ENCODE results near the gene OLIG2. TPM values are rescaled to one million over a fixed set of nuclear protein-coding genes. Genes with fewer than 3 reads are reported as not detected.
A peak's percentile ranks its signal among the peaks of the same experiment; 100 is the strongest.

The OLIG2 gene
- total RNA-seq, 4 donors from 2014 or later = not detected

DNA sequence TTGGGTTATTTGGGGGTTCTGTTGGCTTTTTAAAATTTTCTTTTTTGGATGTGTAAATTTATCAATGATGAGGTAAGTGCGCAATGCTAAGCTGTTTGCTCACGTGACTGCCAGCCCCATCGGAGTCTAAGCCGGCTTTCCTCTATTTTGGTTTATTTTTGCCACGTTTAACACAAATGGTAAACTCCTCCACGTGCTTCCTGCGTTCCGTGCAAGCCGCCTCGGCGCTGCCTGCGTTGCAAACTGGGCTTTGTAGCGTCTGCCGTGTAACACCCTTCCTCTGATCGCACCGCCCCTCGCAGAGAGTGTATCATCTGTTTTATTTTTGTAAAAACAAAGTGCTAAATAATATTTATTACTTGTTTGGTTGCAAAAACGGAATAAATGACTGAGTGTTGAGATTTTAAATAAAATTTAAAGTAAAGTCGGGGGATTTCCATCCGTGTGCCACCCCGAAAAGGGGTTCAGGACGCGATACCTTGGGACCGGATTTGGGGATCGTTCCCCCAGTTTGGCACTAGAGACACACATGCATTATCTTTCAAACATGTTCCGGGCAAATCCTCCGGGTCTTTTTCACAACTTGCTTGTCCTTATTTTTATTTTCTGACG is 3.1 kb downstream of the OLIG2 start:
- no peak for DNase-seq
- TF ChIP-seq POLR2A (IDR thresholded peaks at IDR 0.05) = no peak
- TF ChIP-seq, protein P1, sequence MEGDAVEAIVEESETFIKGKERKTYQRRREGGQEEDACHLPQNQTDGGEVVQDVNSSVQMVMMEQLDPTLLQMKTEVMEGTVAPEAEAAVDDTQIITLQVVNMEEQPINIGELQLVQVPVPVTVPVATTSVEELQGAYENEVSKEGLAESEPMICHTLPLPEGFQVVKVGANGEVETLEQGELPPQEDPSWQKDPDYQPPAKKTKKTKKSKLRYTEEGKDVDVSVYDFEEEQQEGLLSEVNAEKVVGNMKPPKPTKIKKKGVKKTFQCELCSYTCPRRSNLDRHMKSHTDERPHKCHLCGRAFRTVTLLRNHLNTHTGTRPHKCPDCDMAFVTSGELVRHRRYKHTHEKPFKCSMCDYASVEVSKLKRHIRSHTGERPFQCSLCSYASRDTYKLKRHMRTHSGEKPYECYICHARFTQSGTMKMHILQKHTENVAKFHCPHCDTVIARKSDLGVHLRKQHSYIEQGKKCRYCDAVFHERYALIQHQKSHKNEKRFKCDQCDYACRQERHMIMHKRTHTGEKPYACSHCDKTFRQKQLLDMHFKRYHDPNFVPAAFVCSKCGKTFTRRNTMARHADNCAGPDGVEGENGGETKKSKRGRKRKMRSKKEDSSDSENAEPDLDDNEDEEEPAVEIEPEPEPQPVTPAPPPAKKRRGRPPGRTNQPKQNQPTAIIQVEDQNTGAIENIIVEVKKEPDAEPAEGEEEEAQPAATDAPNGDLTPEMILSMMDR (IDR thresholded peaks at IDR 0.05) = no peak
- 5 to 6% methylated on average over 28 of the region's 28 CpGs for WGBS, 2 donors
- Histone ChIP-seq H3K27ac (no peak overlapping the region), H3K9me3 (no peaks in the 10 kb centered on the region), H3K36me3 (no peaks in the 10 kb centered on the region), H3K27me3 (peaks cover 35 to 100% (median 57%) of the 10 kb centered on the region in 4 donors), H3K4me1 (peaks cover 20 to 69% (median 29%) of the 10 kb centered on the region in 3 donors), H3K4me3 (peak overlapping the region in 1 of 4 donors; percentile 10)
- intact Hi-C loops (cut with DNase I) = no loop called here

DNA sequence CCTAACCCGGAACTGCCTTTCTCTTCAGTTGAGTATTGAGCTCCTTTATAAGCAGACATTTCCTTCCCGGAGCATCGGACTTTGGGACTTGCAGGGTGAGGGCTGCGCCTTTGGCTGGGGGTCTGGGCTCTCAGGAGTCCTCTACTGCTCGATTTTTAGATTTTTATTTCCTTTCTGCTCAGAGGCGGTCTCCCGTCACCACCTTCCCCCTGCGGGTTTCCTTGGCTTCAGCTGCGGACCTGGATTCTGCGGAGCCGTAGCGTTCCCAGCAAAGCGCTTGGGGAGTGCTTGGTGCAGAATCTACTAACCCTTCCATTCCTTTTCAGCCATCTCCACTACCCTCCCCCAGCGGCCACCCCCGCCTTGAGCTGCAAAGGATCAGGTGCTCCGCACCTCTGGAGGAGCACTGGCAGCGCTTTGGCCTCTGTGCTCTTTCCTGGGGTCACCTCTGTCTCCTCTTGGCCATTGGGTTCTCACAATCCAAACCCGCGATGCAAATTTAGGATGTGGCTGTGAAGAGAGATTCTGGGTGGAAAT is 3.7 kb downstream of the OLIG2 start:
- Histone ChIP-seq H3K36me3 (no peaks in the 10 kb centered on the region), H3K27ac (no peak overlapping the region), H3K4me1 (peaks cover 20 to 64% (median 29%) of the 10 kb centered on the region in 3 donors), H3K9me3 (no peaks in the 10 kb centered on the region), H3K27me3 (peaks cover 30 to 100% (median 52%) of the 10 kb centered on the region in 4 donors), H3K4me3 (peak overlapping the region in 1 of 4 donors; percentile 10)
- 18 to 22% methylated on average over 16 to 19 of the region's 19 CpGs for WGBS, 2 donors
- TF ChIP-seq, protein P1 (IDR thresholded peaks at IDR 0.05) = no peak
- no peak for TF ChIP-seq POLR2A (IDR thresholded peaks at IDR 0.05)
- no peak for DNase-seq
- intact Hi-C loops (cut with DNase I) = no loop called here

DNA sequence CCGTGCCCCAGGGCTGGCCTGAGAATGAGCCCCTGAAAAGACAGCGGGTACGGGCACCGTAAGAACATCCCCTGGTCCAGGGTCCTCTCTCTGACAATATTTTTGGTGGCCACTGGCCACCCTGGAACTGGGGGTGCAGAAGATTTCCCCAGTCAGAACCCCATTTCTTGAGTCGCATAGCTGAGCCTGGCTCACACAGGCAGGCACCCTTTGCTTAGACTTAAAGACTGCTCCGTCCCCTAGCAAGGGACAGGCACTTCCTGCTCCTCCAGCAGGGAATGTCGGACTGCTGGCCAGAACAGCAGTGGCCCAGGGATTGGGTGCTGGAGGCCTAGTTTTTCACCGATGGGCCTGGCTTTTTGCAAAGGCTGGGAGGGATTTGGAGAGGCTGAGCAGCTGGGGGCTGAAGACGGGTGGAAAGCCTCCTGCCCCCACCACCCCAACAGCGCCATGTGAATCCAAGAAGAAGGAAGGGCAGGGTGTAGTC is 4.3 kb downstream of the OLIG2 start:
- intact Hi-C loops (cut with DNase I) = no loop called here
- Histone ChIP-seq H3K4me1 (peaks cover 20 to 58% (median 29%) of the 10 kb centered on the region in 3 donors), H3K36me3 (no peaks in the 10 kb centered on the region), H3K4me3 (no peak overlapping the region), H3K9me3 (no peaks in the 10 kb centered on the region), H3K27ac (no peak overlapping the region), H3K27me3 (peaks cover 24 to 100% (median 48%) of the 10 kb centered on the region in 4 donors)
- DNase-seq = no peak
- WGBS, 2 donors = 6 to 40% methylated on average over 4 to 9 of the region's 10 CpGs
- TF ChIP-seq, protein P1 (IDR thresholded peaks at IDR 0.05) = no peak
- no peak for TF ChIP-seq POLR2A (IDR thresholded peaks at IDR 0.05)

DNA sequence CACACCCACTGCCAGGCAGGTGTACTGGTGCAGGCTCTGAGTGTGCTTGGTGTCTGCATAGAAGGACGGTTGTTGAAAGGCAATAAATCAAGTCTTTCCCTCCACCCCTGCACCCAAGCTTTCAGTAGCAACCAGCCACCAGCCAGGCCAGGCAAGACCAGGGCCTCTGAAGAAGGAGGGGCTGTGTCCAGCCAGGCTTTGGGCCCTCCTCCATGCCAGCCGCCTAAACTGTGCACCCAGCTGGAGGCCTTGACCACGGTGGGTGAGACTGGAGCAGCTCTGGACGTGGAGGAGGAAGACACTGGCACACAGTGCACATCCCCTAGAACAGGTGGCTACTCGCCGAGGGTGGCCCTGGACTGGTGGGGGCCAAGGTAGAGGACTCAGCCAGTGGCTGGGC is 4.9 kb downstream of the OLIG2 start:
- intact Hi-C loops (cut with DNase I) = no loop called here
- no peak for TF ChIP-seq POLR2A (IDR thresholded peaks at IDR 0.05)
- TF ChIP-seq, protein P1 (IDR thresholded peaks at IDR 0.05) = no peak
- H3K4me1 ChIP-seq = peaks cover 20 to 52% (median 25%) of the 10 kb centered on the region in 3 donors
- WGBS, 2 donors = 50% methylated on average over 2 of the region's 6 CpGs; no CpG with 5 or more reads in 1 of the 2 donors
- H3K36me3 ChIP-seq = no peaks in the 10 kb centered on the region
- no peak for DNase-seq
- peaks cover 21 to 100% (median 42%) of the 10 kb centered on the region in 4 donors for H3K27me3 ChIP-seq
- H3K27ac ChIP-seq = no peak overlapping the region
- H3K9me3 ChIP-seq = no peaks in the 10 kb centered on the region
- no peak overlapping the region for H3K4me3 ChIP-seq

DNA sequence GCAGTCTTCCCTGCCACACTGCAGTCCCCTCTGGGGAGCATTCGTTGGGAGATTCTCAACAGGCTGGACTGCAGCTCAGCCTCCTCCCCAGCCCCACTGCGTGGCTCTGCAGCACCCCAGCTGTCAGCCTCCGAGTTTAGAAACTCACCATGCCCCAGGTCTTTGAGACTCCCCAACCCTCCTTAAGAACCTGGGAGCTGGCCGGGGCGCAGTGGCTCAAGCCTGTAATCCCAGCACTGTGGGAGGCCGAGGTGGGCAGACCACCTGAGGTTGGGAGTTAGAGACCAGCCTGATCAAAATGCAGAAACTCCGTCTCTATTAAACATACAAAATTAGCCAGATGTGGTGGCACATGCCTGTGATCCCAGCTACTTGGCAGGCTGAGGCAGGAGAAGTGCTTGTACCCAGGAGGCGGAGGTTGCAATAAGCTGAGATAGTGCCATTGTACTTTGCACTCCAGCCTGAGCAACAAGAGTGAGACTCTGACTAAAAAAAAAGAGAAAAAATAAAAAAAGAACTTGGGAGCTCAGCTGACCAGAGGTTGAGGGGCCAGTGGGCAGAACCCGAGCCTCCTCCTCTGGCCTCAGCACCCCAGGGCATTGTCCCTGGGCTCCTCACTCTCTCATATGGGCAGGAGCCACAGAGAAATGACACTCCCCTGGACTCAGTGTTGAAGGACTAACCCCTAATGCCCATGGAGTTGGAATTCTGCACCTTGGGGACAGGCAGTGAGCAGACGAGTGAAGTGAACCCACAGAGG is 5.6 kb downstream of the OLIG2 start:
- no peak for DNase-seq
- peaks cover 18 to 49% (median 20%) of the 10 kb centered on the region in 3 donors for H3K4me1 ChIP-seq
- no peaks in the 10 kb centered on the region for H3K9me3 ChIP-seq
- peaks cover 21 to 99% (median 35%) of the 10 kb centered on the region in 4 donors for H3K27me3 ChIP-seq
- TF ChIP-seq POLR2A (IDR thresholded peaks at IDR 0.05) = no peak
- 27 to 32% methylated on average over 4 to 5 of the region's 10 CpGs for WGBS, 2 donors
- no peaks in the 10 kb centered on the region for H3K36me3 ChIP-seq
- H3K27ac ChIP-seq = no peak overlapping the region
- intact Hi-C loops (cut with DNase I) = no loop called here
- no peak overlapping the region for H3K4me3 ChIP-seq
